Mesendoderm (in vitro differentiated cells): ENCODE measurements around the gene CDH23.
"Not testable (repeated sequence)": the region's sequence is repeated elsewhere in the genome, so short reads cannot be mapped to it uniquely, and the experiment has no call there.

ENCODE experiments used
- DNase-seq: peaks from one replicate; pipeline ENCODE4 v3.0.0; 2013
- H2AK5ac ChIP-seq: 2 replicates; pipeline ENCODE4 v1.6.1; 2013; ENCODE audit warnings: low read length, inconsistent platforms
- H2BK120ac ChIP-seq: 2 replicates; pipeline ENCODE4 v1.6.1; 2013; ENCODE audit warnings: low read depth, mild to moderate bottlenecking, low read length, moderate library complexity, mixed read lengths
- H2BK15ac ChIP-seq: replicated peaks from 2 replicates; pipeline ENCODE4 v1.6.1; 2013; ENCODE audit warnings: low read depth, mild to moderate bottlenecking, moderate library complexity
- H2BK5ac ChIP-seq: 2 replicates; pipeline ENCODE4 v1.6.1; 2013; ENCODE audit warnings: low read length, inconsistent platforms
- H3K18ac ChIP-seq: 2 replicates; pipeline ENCODE4 v1.6.1; 2013; ENCODE audit warnings: mild to moderate bottlenecking, low read length, mixed read lengths
- H3K23ac ChIP-seq: one replicate; pipeline ENCODE4 v1.6.1; 2013; ENCODE audit warnings: low read length
- H3K27ac ChIP-seq: 2 replicates; pipeline ENCODE4 v1.5.1; 2013; ENCODE audit warnings: low read depth, mild to moderate bottlenecking, inconsistent platforms, low read length, moderate library complexity
- H3K27me3 ChIP-seq: 2 replicates; pipeline ENCODE4 v1.6.1; 2013; ENCODE audit warnings: low read length, control low read depth, mild to moderate bottlenecking, inconsistent platforms; ENCODE audit not compliant: insufficient read depth, poor library complexity
- H3K36me3 ChIP-seq: 2 replicates; pipeline ENCODE4 v1.6.1; 2013; ENCODE audit warnings: low read length, inconsistent platforms; ENCODE audit not compliant: control insufficient read depth, insufficient read depth
- H3K4ac ChIP-seq: one replicate; pipeline ENCODE4 v1.6.1; 2013; ENCODE audit warnings: low read depth, mild to moderate bottlenecking, low read length, moderate library complexity
- H3K4me1 ChIP-seq: 2 replicates; pipeline ENCODE4 v1.6.1; 2013; ENCODE audit warnings: low read depth, low read length, inconsistent platforms; ENCODE audit not compliant: control insufficient read depth
- H3K4me2 ChIP-seq: 2 replicates; pipeline ENCODE4 v1.6.1; 2013; ENCODE audit warnings: low read length
- H3K4me3 ChIP-seq: 2 replicates; pipeline ENCODE4 v1.5.1; 2013; ENCODE audit warnings: mild to moderate bottlenecking, low read length
- H3K56ac ChIP-seq: one replicate; pipeline ENCODE4 v1.6.1; 2013; ENCODE audit warnings: low read length
- H3K79me1 ChIP-seq: 2 replicates; pipeline ENCODE4 v1.6.1; 2013; ENCODE audit warnings: low read length, inconsistent platforms
- H3K79me2 ChIP-seq: 2 replicates; pipeline ENCODE4 v1.6.1; 2013; ENCODE audit warnings: mild to moderate bottlenecking, low read length; ENCODE audit not compliant: control insufficient read depth, insufficient read depth
- H3K9ac ChIP-seq: 2 replicates; pipeline ENCODE4 v1.6.1; 2013; ENCODE audit warnings: low read length, inconsistent platforms
- H4K5ac ChIP-seq: one replicate; pipeline ENCODE4 v1.6.1; 2013; ENCODE audit warnings: low read length
- H4K8ac ChIP-seq: one replicate; pipeline ENCODE4 v1.6.1; 2013; ENCODE audit warnings: low read depth, mild to moderate bottlenecking, control low read depth, low read length, moderate library complexity
- WGBS: extraction: QIAGEN DNeasy Blood & Tissue Kit; methylation state at CpG from one replicate; pipeline ENCODE4 v1.1.7; 2013; ENCODE audit warnings: low lambda C conversion rate, missing lambda C conversion rate; ENCODE audit not compliant: insufficient coverage; ENCODE audit errors: extremely low coverage; 5-methylcytosine and 5-hydroxymethylcytosine counted together

The CDH23 gene

GRCh38 chr10:71358906-71359305 is 37.8 kb upstream of the CDH23 start:
- H3K4me1 ChIP-seq, H3K4me3 ChIP-seq, H4K5ac ChIP-seq, H4K8ac ChIP-seq, H3K79me1 ChIP-seq, H3K36me3 ChIP-seq, H3K79me2 ChIP-seq, H3K27ac ChIP-seq, H3K56ac ChIP-seq, H2AK5ac ChIP-seq, H3K4ac ChIP-seq, H3K9ac ChIP-seq, H3K4me2 ChIP-seq, H2BK120ac ChIP-seq, H2BK5ac ChIP-seq, DNase-seq, H3K23ac ChIP-seq, H3K27me3 ChIP-seq, H3K18ac ChIP-seq, H2BK15ac ChIP-seq: not testable (repeated sequence)
- no CpG with 5 or more reads among the region's 10 CpGs for WGBS

- no peak overlapping the region for H2BK120ac ChIP-seq
- H2BK5ac ChIP-seq = no peak overlapping the region
- H3K4me3 ChIP-seq = no peak overlapping the region
- no peaks in the 10 kb centered on the region for H3K79me1 ChIP-seq
- no peaks in the 10 kb centered on the region for H3K27me3 ChIP-seq
- no CpG with 5 or more reads among the region's 9 CpGs for WGBS
- no peaks in the 10 kb centered on the region for H3K36me3 ChIP-seq
- no peak overlapping the region for H4K8ac ChIP-seq
- H2AK5ac ChIP-seq = no peak overlapping the region
- H3K18ac ChIP-seq = no peak overlapping the region
- H3K9ac ChIP-seq = no peak overlapping the region
- no peak overlapping the region for H3K56ac ChIP-seq
- H3K79me2 ChIP-seq = no peaks in the 10 kb centered on the region
- H3K23ac ChIP-seq = no peak overlapping the region
- H3K4ac ChIP-seq = no peak overlapping the region
- H2BK15ac ChIP-seq = no peak overlapping the region
- no peak for DNase-seq
- H3K27ac ChIP-seq = no peak overlapping the region
- no peak overlapping the region for H4K5ac ChIP-seq
- H3K4me2 ChIP-seq = no peak overlapping the region
- no peaks in the 10 kb centered on the region for H3K4me1 ChIP-seq
Measured at GRCh38 chr10:71359364-71360046, 37.2 kb upstream of the CDH23 start.

GRCh38 chr10:71360735-71361134 is 36.0 kb upstream of the CDH23 start:
- no peak overlapping the region for H4K5ac ChIP-seq
- H3K4ac ChIP-seq = no peak overlapping the region
- H3K56ac ChIP-seq = no peak overlapping the region
- no peak overlapping the region for H3K9ac ChIP-seq
- no peak overlapping the region for H2BK5ac ChIP-seq
- no peak for DNase-seq
- no peak overlapping the region for H2BK120ac ChIP-seq
- no peak overlapping the region for H2AK5ac ChIP-seq
- no peaks in the 10 kb centered on the region for H3K4me1 ChIP-seq
- H3K23ac ChIP-seq = no peak overlapping the region
- no peak overlapping the region for H3K27ac ChIP-seq
- no peaks in the 10 kb centered on the region for H3K79me1 ChIP-seq
- no peaks in the 10 kb centered on the region for H3K27me3 ChIP-seq
- H3K4me3 ChIP-seq = no peak overlapping the region
- H3K36me3 ChIP-seq = no peaks in the 10 kb centered on the region
- no peak overlapping the region for H2BK15ac ChIP-seq
- no peak overlapping the region for H3K4me2 ChIP-seq
- WGBS = no CpG with 5 or more reads among the region's 2 CpGs
- no peak overlapping the region for H4K8ac ChIP-seq
- H3K18ac ChIP-seq = no peak overlapping the region
- H3K79me2 ChIP-seq = no peaks in the 10 kb centered on the region

GRCh38 chr10:71361581-71361980 is 35.1 kb upstream of the CDH23 start:
- no peaks in the 10 kb centered on the region for H3K79me2 ChIP-seq
- H3K4me3 ChIP-seq = no peak overlapping the region
- no peak overlapping the region for H3K18ac ChIP-seq
- H3K4me2 ChIP-seq = no peak overlapping the region
- H2BK120ac ChIP-seq = no peak overlapping the region
- H3K79me1 ChIP-seq = no peaks in the 10 kb centered on the region
- DNase-seq = no peak
- H4K5ac ChIP-seq = no peak overlapping the region
- no peak overlapping the region for H3K56ac ChIP-seq
- H3K4ac ChIP-seq = no peak overlapping the region
- no peak overlapping the region for H2BK5ac ChIP-seq
- no peak overlapping the region for H3K27ac ChIP-seq
- no peak overlapping the region for H4K8ac ChIP-seq
- H2AK5ac ChIP-seq = no peak overlapping the region
- no peaks in the 10 kb centered on the region for H3K36me3 ChIP-seq
- no peak overlapping the region for H2BK15ac ChIP-seq
- H3K4me1 ChIP-seq = no peaks in the 10 kb centered on the region
- no CpG with 5 or more reads among the region's 7 CpGs for WGBS
- H3K27me3 ChIP-seq = no peaks in the 10 kb centered on the region
- H3K23ac ChIP-seq = no peak overlapping the region
- no peak overlapping the region for H3K9ac ChIP-seq

GRCh38 chr10:71362141-71362540 is 34.6 kb upstream of the CDH23 start:
- no peak overlapping the region for H2BK15ac ChIP-seq
- no peak overlapping the region for H3K27ac ChIP-seq
- DNase-seq = no peak
- H3K18ac ChIP-seq = no peak overlapping the region
- no peak overlapping the region for H3K56ac ChIP-seq
- H2AK5ac ChIP-seq = no peak overlapping the region
- H2BK120ac ChIP-seq = no peak overlapping the region
- no peak overlapping the region for H3K9ac ChIP-seq
- no peaks in the 10 kb centered on the region for H3K36me3 ChIP-seq
- no peak overlapping the region for H3K4me3 ChIP-seq
- no peak overlapping the region for H3K23ac ChIP-seq
- H4K5ac ChIP-seq = no peak overlapping the region
- H3K4me1 ChIP-seq = no peaks in the 10 kb centered on the region
- H3K79me1 ChIP-seq = no peaks in the 10 kb centered on the region
- no peak overlapping the region for H3K4ac ChIP-seq
- no peak overlapping the region for H3K4me2 ChIP-seq
- no peak overlapping the region for H2BK5ac ChIP-seq
- no peaks in the 10 kb centered on the region for H3K27me3 ChIP-seq
- WGBS = no CpG with 5 or more reads among the region's 16 CpGs
- no peak overlapping the region for H4K8ac ChIP-seq
- no peaks in the 10 kb centered on the region for H3K79me2 ChIP-seq

GRCh38 chr10:71363936-71364335 is 32.8 kb upstream of the CDH23 start:
- no peak overlapping the region for H2BK15ac ChIP-seq

More at GRCh38 chr10:71363936-71364335, 32.8 kb upstream of the CDH23 start:
- no peak overlapping the region for H4K5ac ChIP-seq
- no peak overlapping the region for H4K8ac ChIP-seq
- no peaks in the 10 kb centered on the region for H3K36me3 ChIP-seq
- no peaks in the 10 kb centered on the region for H3K79me1 ChIP-seq
- H3K18ac ChIP-seq = no peak overlapping the region
- H3K79me2 ChIP-seq = no peaks in the 10 kb centered on the region
- H3K4me1 ChIP-seq = no peaks in the 10 kb centered on the region
- no peak overlapping the region for H2BK5ac ChIP-seq
- H3K4me3 ChIP-seq = no peak overlapping the region
- no peak overlapping the region for H2AK5ac ChIP-seq
- no peak overlapping the region for H3K23ac ChIP-seq
- H2BK120ac ChIP-seq = no peak overlapping the region
- no peak overlapping the region for H3K9ac ChIP-seq
- DNase-seq = no peak
- H3K56ac ChIP-seq = no peak overlapping the region
- H3K27ac ChIP-seq = no peak overlapping the region
- H3K27me3 ChIP-seq = no peaks in the 10 kb centered on the region
- no peak overlapping the region for H3K4ac ChIP-seq
- H3K4me2 ChIP-seq = no peak overlapping the region
